WI38 (cell line): ENCODE data around the gene DHRSX.

ENCODE experiments used
- H3K4me3 ChIP-seq: 2 replicates; pipeline ENCODE4 v1.5.1; 2011; ENCODE audit warnings: low read depth, mild to moderate bottlenecking, control low read depth, low read length
- TF ChIP-seq, protein P1 (sequence below): IDR thresholded peaks from 2 replicates; pipeline ENCODE4 v1.5.1; 2012; ENCODE audit warnings: low read depth, mild to moderate bottlenecking, control low read depth, low read length

The DHRSX gene

DNA sequence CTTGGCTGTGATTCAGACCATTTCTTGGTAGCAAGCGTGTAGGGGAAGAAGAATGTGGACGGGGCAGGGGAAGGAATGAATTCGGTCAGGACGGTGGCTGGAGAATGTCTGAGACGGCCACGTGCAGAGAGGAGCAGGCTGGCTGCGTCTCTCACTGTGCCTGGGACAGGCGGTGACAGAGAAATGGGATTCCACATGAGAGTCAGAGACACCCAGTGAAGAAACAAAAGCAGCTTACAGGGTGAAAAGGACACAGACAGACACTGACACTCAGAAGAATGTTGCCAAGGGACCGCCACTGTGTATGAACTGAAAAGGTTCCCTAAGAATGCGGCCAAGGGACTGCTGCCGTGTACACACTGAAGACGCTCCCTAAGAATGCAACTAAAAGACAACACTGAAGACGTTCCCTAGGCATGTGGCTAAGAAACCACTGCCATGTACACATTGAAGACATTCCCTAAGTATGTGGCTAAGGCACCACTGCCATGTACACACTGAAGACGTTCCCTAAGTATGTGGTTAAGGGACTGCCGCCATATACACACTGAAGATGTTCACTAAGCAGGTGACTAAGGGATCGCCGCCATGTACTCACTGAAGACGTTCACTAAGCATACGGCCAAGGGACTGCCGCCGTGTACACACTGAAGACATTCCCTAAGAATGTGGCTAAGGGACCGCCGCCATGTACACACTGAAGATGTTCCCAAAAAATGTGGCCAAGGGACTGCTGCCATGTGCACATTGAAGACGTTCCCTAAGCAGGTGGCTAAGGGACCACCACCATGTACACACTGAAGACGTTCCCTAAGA lies 49.1 kb downstream of the DHRSX start:
- TF ChIP-seq, protein P1, sequence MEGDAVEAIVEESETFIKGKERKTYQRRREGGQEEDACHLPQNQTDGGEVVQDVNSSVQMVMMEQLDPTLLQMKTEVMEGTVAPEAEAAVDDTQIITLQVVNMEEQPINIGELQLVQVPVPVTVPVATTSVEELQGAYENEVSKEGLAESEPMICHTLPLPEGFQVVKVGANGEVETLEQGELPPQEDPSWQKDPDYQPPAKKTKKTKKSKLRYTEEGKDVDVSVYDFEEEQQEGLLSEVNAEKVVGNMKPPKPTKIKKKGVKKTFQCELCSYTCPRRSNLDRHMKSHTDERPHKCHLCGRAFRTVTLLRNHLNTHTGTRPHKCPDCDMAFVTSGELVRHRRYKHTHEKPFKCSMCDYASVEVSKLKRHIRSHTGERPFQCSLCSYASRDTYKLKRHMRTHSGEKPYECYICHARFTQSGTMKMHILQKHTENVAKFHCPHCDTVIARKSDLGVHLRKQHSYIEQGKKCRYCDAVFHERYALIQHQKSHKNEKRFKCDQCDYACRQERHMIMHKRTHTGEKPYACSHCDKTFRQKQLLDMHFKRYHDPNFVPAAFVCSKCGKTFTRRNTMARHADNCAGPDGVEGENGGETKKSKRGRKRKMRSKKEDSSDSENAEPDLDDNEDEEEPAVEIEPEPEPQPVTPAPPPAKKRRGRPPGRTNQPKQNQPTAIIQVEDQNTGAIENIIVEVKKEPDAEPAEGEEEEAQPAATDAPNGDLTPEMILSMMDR = no peak
- no peak overlapping the region for H3K4me3 ChIP-seq

DNA sequence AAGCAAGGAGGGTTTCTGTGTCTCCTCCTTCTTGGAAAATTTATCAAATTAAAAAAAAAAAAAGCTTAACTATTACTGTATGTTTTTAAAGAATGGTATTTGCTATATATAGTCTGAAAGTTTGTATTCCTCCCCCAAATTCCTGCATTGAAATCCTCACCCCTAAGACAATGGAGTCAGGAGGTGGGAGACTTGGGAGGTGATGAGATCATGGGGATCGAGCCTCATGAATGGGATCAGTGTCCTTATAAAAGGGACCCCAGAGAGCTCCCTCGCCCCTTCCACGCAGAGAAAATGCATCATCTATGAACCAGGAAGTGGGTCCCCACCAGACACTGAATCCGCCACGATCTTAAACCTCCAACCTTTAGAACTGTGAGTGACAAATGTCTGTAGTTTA lies 50.1 kb downstream of the DHRSX start:
- TF ChIP-seq, protein P1 = no peak
- no peak overlapping the region for H3K4me3 ChIP-seq

DNA sequence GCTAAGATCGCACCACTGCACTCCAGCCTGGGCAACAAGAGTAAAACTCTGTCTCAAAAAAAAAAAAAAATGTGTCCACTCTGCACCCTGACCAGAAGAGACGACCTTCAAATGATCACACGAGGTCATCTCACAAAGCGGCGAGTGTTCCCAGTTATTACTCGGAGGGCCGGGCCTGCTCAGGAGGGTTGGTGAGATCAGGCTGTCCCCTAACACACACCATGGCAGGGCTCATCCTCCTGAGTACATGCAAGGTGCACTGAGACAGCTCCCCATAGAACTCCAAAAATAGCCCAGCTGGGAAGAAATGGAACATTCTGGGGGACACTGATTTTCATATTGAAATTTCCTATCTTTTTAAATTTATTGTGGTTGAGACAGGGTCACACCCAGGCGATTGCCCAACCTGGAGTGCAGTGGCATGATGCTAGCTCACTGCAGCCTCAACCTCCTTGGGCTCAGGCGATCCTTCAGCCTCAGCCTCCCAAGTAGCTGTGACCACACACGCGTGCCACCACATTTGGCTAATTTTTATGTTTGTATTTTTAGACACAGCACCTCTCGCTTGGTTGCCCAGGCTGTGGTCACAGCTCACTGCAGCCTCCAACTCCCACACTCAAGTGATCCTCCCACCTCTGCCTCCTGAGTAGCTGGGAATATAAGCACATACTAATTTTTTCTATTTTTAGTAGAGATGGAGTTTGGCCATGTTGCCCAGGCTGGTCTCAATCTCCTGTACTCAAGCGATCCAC lies 51.5 kb downstream of the DHRSX start:
- TF ChIP-seq, protein P1 = no peak

DNA sequence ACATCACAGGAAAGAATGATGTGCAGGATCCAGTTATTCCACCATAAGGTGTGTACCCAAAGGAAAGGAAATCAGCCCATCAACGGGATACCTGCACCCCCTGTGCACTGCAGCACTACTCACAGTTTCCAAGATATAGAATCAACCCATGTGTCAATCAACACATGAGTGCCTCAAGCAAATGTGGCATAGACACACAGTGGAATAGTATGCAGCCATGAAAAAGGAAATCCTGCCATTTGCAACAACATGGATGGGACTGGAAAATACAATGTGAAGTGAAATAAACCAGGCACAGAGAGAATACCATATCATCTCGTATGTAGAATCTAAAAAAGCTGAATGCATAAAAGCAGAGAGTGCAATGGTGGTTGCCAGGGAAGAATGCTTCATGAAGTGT lies 53.3 kb downstream of the DHRSX start:
- no peak overlapping the region for H3K4me3 ChIP-seq
- TF ChIP-seq, protein P1 = no peak

More for the DNA sequence above, 51.5 kb downstream of the DHRSX start:
- H3K4me3 ChIP-seq = no peak overlapping the region

DNA sequence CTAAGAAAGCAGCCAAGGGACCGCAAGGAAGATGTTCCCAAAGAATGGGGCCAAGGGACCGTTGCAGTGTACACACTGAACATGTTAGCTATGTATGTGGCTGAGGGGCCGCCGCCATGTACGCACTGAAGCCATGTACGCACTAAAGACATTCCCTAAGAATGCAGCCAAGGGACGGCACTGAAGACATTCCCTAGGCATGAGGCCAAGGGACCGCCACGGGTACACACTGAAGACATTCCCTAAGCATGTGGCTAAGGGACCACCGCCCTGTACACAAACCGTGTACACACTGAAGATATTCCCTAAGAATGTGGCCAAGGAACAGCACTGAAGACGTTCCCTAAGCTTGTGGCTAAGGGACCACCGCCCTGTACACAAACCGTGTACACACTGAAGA lies 54.0 kb downstream of the DHRSX start:
- H3K4me3 ChIP-seq = no peak overlapping the region
- TF ChIP-seq, protein P1 = no peak

DNA sequence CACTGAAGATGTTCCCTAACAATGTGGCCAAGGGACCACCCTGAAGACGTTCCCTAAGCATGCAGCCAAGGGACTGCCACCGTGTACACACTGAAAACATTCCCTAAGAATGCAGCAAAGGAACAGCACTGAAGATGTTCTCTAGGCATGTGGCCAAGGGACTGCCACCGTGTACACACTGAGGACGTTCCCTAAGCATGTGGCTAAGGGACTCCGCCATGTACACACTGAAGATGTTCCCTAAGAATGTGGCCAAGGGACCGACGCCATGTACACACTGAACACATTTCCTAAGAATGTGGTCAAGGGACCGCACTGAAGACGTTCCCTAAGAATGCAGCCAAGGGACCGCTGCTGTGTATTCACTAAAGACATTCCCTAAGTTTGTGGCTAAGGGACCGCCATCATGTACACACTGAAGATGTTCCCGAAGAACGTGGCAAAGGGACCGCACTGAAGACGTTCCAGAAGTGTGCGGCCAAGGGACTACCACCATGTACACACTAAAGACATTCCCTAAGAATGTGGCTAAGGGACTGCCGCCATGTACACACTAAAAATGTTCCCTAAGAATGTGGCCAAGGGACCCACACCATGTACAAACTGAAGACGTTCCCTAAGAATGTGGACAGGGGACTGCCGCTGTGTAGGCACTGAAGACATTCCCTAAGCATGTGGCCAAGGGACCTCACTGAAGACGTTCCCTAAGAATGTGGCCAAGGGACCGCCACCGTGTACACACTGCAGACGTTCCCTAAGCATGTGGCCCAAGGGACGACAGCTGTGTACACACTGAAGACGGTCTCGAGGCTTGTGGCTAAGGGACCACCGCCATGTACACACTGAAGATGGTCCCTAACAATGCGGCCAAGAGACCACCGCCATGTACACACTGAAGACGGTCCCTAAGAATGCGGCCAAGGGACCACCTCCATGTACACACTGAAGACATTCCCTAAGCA lies 54.8 kb downstream of the DHRSX start:
- H3K4me3 ChIP-seq = no peak overlapping the region
- TF ChIP-seq, protein P1 = no peak
